ENCODE results near the gene DES. TPM values are rescaled to one million over a fixed set of nuclear protein-coding genes. Genes with fewer than 3 reads are reported as not detected.

Gene DES
- total and polyA plus RNA-seq, 2 of the 13 experiments (the other 11 are each of a cell fraction or from before 2014, with no cell fraction given): not detected

DNA sequence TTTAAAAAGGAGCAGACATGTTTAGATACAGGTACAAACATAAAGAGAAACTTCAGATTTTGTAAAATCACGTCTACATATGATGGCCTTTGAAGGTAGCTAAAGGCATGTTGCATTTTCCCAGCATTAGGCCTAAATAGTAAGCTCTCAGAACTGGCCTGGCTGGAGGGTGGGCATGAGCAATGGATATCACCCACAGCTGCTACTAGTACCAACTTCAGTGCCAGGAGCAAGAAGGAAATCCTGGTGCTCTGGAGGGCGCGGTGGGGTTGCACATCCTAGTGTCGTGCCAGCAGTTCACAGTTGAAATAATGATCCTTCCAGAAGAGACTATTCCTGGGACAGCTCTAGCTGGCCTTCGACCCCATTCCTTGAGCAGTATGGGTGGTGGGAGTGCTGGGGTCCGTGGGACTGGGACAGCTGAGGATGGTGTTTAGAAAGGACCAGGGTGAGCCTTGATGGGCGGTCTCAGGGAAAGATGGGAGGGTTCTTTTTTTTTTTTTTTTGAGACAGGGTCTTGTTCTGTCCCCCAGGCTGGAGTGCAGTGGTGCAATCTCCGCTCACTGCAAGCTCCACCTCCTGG is 4.9 kb downstream of the DES start:
- ChIA-PET POLR2A (no interaction called here), CTCF (ENCODE audit: low intra/inter-chr PET ratio, low total read pairs) (no interaction called here)
- peaks cover 2 to 56% of the 10 kb centered on the region in 2 experiments; a peak in 4 of 5 replicates for H3K27me3 ChIP-seq (ENCODE audit: control insufficient read depth in 1 of 2, insufficient read depth in 2 of 2, low read length in 2 of 2)
- FAIRE-seq (no peak), ATAC-seq (no peak), DNase-seq (ENCODE audit: low spot score) (no peak)
- intact Hi-C loops (cut with micrococcal nuclease; ENCODE audit: unreplicated experiment): no loop called here
- H2AFZ ChIP-seq (ENCODE audit: low read length): no peak overlapping the region
- no peaks in the 10 kb centered on the region for H4K20me1 ChIP-seq (ENCODE audit: insufficient read depth, low read length)
- no peaks in the 10 kb centered on the region for H3K9me3 ChIP-seq (ENCODE audit: low read length)
- no peaks in the 10 kb centered on the region for H3K79me2 ChIP-seq (ENCODE audit: insufficient read depth, low read length)
- H3K27ac ChIP-seq (ENCODE audit: extremely low read length, insufficient read depth, low read length): no peak overlapping the region
- no peak overlapping the region for H3K9ac ChIP-seq (ENCODE audit: insufficient read depth, low read depth, low read length)
- no peak overlapping the region for H3K4me3 ChIP-seq (replicated peaks in 1 of 3; ENCODE audit: insufficient read depth in 1 of 3, low read depth in 2 of 3, low read length in 3 of 3)
- peaks cover 5% of the 10 kb centered on the region; the same call in 1 of the 2 replicates for H3K4me1 ChIP-seq (ENCODE audit: insufficient read depth, low read length)
- BruUV-seq (replicated peaks): no TSS peak
- 30% methylated on average over 8 of the region's 8 CpGs for WGBS (ENCODE audit: low lambda C conversion rate)
- in situ Hi-C loops (cut with HindIII; ENCODE audit: extremely low pct_ligation_motif_present, low pct_unique_long_range_greater_than_20kb): no loop called here
- no peak overlapping the region for H3K4me2 ChIP-seq (ENCODE audit: low read depth, low read length)
- TF ChIP-seq, protein P1, sequence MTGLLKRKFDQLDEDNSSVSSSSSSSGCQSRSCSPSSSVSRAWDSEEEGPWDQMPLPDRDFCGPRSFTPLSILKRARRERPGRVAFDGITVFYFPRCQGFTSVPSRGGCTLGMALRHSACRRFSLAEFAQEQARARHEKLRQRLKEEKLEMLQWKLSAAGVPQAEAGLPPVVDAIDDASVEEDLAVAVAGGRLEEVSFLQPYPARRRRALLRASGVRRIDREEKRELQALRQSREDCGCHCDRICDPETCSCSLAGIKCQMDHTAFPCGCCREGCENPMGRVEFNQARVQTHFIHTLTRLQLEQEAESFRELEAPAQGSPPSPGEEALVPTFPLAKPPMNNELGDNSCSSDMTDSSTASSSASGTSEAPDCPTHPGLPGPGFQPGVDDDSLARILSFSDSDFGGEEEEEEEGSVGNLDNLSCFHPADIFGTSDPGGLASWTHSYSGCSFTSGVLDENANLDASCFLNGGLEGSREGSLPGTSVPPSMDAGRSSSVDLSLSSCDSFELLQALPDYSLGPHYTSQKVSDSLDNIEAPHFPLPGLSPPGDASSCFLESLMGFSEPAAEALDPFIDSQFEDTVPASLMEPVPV (CRISPR knock-in tag; IDR thresholded peaks at IDR 0.05): no peak
- TF ChIP-seq ZNF333 (CRISPR knock-in tag; IDR thresholded peaks at IDR 0.05; ENCODE audit: borderline replicate concordance) (no peak), ZNF180 (CRISPR knock-in tag; IDR thresholded peaks at IDR 0.05; ENCODE audit: borderline replicate concordance, low read depth) (no peak), SP2 (CRISPR knock-in tag; IDR thresholded peaks at IDR 0.05) (no peak), ZNF138 (CRISPR knock-in tag; IDR thresholded peaks at IDR 0.05; ENCODE audit: low read depth) (no peak), ATF1 (CRISPR knock-in tag; IDR thresholded peaks at IDR 0.05) (no peak), ZNF263 (CRISPR knock-in tag; IDR thresholded peaks at IDR 0.05) (no peak), RELA (CRISPR knock-in tag; IDR thresholded peaks at IDR 0.05) (no peak), TRIM24 (CRISPR knock-in tag; IDR thresholded peaks at IDR 0.05) (no peak), PHF21A (CRISPR knock-in tag; IDR thresholded peaks at IDR 0.05) (no peak), ELF1 (CRISPR knock-in tag; IDR thresholded peaks at IDR 0.05) (no peak), ZFP41 (CRISPR knock-in tag; IDR thresholded peaks at IDR 0.05; ENCODE audit: borderline replicate concordance) (no peak), ZNF207 (IDR thresholded peaks at IDR 0.05; ENCODE audit: borderline replicate concordance) (no peak), RFX3 (CRISPR knock-in tag; IDR thresholded peaks at IDR 0.05) (no peak)
- TF ChIP-seq, protein P2, sequence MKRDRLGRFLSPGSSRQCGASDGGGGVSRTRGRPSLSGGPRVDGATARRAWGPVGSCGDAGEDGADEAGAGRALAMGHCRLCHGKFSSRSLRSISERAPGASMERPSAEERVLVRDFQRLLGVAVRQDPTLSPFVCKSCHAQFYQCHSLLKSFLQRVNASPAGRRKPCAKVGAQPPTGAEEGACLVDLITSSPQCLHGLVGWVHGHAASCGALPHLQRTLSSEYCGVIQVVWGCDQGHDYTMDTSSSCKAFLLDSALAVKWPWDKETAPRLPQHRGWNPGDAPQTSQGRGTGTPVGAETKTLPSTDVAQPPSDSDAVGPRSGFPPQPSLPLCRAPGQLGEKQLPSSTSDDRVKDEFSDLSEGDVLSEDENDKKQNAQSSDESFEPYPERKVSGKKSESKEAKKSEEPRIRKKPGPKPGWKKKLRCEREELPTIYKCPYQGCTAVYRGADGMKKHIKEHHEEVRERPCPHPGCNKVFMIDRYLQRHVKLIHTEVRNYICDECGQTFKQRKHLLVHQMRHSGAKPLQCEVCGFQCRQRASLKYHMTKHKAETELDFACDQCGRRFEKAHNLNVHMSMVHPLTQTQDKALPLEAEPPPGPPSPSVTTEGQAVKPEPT (CRISPR knock-in tag; IDR thresholded peaks at IDR 0.05; ENCODE audit: low read depth): no peak
- H3K36me3 ChIP-seq (replicated peaks in 1 of 2; ENCODE audit: control insufficient read depth in 1 of 2, insufficient read depth in 2 of 2, low read length in 2 of 2): no peaks in the 10 kb centered on the region

Data from HepG2 (cell line).